Measurements from ENCODE around the gene NR6A1.

GRCh38 chr9:124666642-124667041 is 104.5 kb downstream of the NR6A1 start:
- no peak for TF ChIP-seq CTCF (IDR thresholded peaks at IDR 0.05)
- TF ChIP-seq ZFX (IDR thresholded peaks at IDR 0.05; ENCODE audit: borderline replicate concordance) = no peak

All from 22Rv1 (cell line).